Testis (tissue), 3 donors: ENCODE data around the gene ELFN1. TPM values are rescaled to one million over a fixed set of nuclear protein-coding genes. Genes with fewer than 3 reads are reported as not detected.

Experiments used
- DNase-seq: peaks from one replicate; pipeline ENCODE4 v3.0.0-alpha.2; 2019
- H3K27ac ChIP-seq, 2 donors: fragments of 200-600 bp; sonication (generic); one replicate each; pipeline ENCODE4 v1.5.1; 2019
- H3K27me3 ChIP-seq: fragments of 200-600 bp; sonication (generic); one replicate; pipeline ENCODE4 v1.5.1; 2019
- H3K36me3 ChIP-seq: fragments of 200-600 bp; sonication (generic); one replicate; pipeline ENCODE4 v1.5.1; 2017; ENCODE audit warnings: low read depth; ENCODE audit errors: missing control alignments
- H3K4me1 ChIP-seq: fragments of 200-600 bp; sonication (generic); one replicate; pipeline ENCODE4 v1.5.1; 2019
- H3K4me3 ChIP-seq, 2 donors: fragments of 200-600 bp; sonication (generic); one replicate each; pipeline ENCODE4 v1.5.1; 2017 to 2019
- H3K9me3 ChIP-seq: fragments of 200-600 bp; sonication (generic); one replicate; pipeline ENCODE4 v1.5.1; 2017
- POLR2A ChIP-seq: fragments of 450-650 bp; IDR thresholded peaks from one replicate; pipeline ENCODE4 v1.6.1; 2017; ENCODE audit warnings: antibody characterized with exemption, mild to moderate bottlenecking, moderate library complexity
- whole genome bisulfite sequencing, 2 donors: methylation state at CpG; one replicate each; pipeline ENCODE4 v1.1.5; 2018; 5-methylcytosine and 5-hydroxymethylcytosine counted together
- intact Hi-C: fragments of 100-400 bp; cut with DNase I; formaldehyde crosslinking; loops from one replicate; pipeline ENCODE4 v1.15.1; 2023; ENCODE audit warnings: low total_unique reads
- polyA plus RNA-seq: library from polyadenylated mRNA; stranded (reverse); fragments of 350-450 nt; fragmentation: Illumina TruSeq; extraction: RNeasy Lipid Tissue Mini Kit (QIAGEN cat#74804); gene quantifications from one replicate; pipeline ENCODE4 v1.2.3, GENCODE V29; 2014; ENCODE audit warnings: low read depth, low replicate concordance; ENCODE audit not compliant: insufficient read depth
- total RNA-seq, 2 donors: library from RNA; depleted of rRNA; stranded (reverse); fragments of >200 nt; gene quantifications; one replicate each; pipeline ENCODE4 v1.2.3, GENCODE V29; 2016
- TF ChIP-seq, protein P1 (sequence below), 3 experiments: fragments of 450-650 bp in 2 of 3; fragments of 200-600 bp in 1 of 3; sonication (generic) in 1 of 3; IDR thresholded peaks; one replicate each; pipeline ENCODE4 v1.5.1; 2016 to 2019; ENCODE audit warnings: antibody characterized with exemption in 3 of 3, mild to moderate bottlenecking in 2 of 3, moderate library complexity in 1 of 3

ELFN1 gene
- total and polyA plus RNA-seq, 3 donors from 2014 or later: 2.3 to 3.2 (median 2.8) TPM

DNA sequence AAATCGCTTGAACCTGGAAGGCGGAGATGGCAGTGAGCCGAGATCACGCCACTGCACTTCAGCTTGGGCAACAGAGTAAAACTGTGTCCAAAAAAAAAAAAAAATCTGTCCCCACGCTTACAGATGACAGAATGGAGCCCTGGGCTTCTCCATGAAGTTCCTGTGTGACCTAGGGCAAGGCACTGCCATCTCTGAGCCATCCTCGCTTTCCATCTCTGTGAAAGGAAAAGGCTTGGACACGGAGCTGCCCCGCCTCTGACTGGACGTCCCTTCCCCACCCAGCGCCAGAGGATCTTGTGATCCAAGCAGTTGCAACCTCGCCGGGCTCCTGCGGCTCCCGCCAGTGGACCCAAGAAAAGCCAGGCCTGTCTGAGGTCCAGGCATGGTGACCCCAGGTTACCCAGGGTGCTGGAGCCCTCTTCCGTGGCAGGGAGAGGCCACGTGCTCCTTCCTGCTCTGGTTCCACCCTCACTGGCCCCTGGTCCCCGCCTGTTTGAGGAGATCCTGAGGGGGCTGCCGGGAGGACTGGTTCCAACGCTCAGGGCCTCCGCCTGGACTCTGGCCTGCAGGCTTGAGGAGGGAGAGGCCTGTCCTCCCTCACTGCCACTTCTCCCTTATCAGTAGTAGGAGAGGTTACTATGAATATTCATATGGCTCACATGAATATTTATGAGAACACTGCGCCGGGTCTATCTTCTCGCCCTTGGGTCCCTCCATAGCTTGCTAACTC lies 25.6 kb upstream of the ELFN1 start:
- H3K4me1 ChIP-seq: peaks cover 18% of the 10 kb centered on the region
- H3K27me3 ChIP-seq: no peaks in the 10 kb centered on the region
- intact Hi-C loops: no loop called here
- H3K9me3 ChIP-seq: no peaks in the 10 kb centered on the region
- no peaks in the 10 kb centered on the region for H3K36me3 ChIP-seq
- H3K27ac ChIP-seq: no peak overlapping the region
- no peak overlapping the region for H3K4me3 ChIP-seq
- TF ChIP-seq POLR2A: no peak
- TF ChIP-seq, protein P1, sequence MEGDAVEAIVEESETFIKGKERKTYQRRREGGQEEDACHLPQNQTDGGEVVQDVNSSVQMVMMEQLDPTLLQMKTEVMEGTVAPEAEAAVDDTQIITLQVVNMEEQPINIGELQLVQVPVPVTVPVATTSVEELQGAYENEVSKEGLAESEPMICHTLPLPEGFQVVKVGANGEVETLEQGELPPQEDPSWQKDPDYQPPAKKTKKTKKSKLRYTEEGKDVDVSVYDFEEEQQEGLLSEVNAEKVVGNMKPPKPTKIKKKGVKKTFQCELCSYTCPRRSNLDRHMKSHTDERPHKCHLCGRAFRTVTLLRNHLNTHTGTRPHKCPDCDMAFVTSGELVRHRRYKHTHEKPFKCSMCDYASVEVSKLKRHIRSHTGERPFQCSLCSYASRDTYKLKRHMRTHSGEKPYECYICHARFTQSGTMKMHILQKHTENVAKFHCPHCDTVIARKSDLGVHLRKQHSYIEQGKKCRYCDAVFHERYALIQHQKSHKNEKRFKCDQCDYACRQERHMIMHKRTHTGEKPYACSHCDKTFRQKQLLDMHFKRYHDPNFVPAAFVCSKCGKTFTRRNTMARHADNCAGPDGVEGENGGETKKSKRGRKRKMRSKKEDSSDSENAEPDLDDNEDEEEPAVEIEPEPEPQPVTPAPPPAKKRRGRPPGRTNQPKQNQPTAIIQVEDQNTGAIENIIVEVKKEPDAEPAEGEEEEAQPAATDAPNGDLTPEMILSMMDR (IDR thresholded peaks at IDR 0.05): no peak
- no peak for DNase-seq
- WGBS, 2 donors: 92 to 96% methylated on average over 20 to 23 of the region's 23 CpGs

DNA sequence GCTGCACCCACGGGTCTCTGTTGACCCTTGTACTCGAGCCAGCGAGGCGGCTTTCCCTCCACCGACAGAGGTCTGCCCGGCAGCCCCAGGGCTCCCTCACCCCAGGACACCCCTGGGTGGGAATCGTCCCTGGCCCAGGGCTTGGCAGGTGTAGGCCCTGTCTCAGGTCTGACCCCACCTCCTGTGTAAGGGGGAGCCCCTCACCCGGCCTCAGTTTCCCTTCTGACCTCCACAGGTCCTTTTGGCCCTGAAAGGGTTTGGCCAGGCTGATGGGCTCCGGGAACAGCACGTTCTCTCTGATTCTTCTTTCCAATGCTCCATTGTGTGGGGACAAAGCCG lies 25.0 kb upstream of the ELFN1 start:
- DNase-seq: no peak
- intact Hi-C loops: no loop called here
- TF ChIP-seq, protein P1 (IDR thresholded peaks at IDR 0.05): no peak
- TF ChIP-seq POLR2A: no peak
- Histone ChIP-seq H3K4me1 (peaks cover 18% of the 10 kb centered on the region), H3K27me3 (no peaks in the 10 kb centered on the region), H3K36me3 (no peaks in the 10 kb centered on the region), H3K9me3 (no peaks in the 10 kb centered on the region), H3K4me3 (no peak overlapping the region), H3K27ac (no peak overlapping the region)
- WGBS, 2 donors: 88 to 89% methylated on average over 9 to 11 of the region's 11 CpGs

DNA sequence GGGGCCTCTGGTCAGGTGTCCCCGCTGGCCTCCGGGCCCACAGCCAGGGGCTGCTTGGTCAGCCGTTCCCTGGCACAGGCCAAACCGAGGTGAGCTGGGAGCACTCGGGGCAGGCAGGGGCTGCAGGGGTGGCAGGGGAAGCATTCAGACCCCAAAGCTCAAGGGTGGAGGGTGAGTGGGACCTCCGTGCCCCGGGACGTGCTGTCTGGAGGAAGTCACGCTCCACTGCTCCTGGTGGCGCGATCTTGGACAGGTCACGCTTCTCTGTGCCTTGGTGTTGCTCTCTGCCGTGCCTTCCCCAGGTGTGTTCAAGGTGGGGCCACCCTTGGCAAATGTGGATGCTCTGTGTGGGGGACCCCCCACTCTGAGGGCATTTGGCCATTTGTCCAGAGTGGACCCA lies 24.6 kb upstream of the ELFN1 start:
- intact Hi-C loops: no loop called here
- no peak for DNase-seq
- H3K4me1 ChIP-seq: peaks cover 18% of the 10 kb centered on the region
- H3K36me3 ChIP-seq: no peaks in the 10 kb centered on the region
- H3K27ac ChIP-seq: no peak overlapping the region
- no peaks in the 10 kb centered on the region for H3K9me3 ChIP-seq
- WGBS, 2 donors: 92 to 100% methylated on average over 1 to 13 of the region's 13 CpGs
- no peaks in the 10 kb centered on the region for H3K27me3 ChIP-seq
- TF ChIP-seq, protein P1 (IDR thresholded peaks at IDR 0.05): no peak
- no peak for TF ChIP-seq POLR2A
- H3K4me3 ChIP-seq: no peak overlapping the region

DNA sequence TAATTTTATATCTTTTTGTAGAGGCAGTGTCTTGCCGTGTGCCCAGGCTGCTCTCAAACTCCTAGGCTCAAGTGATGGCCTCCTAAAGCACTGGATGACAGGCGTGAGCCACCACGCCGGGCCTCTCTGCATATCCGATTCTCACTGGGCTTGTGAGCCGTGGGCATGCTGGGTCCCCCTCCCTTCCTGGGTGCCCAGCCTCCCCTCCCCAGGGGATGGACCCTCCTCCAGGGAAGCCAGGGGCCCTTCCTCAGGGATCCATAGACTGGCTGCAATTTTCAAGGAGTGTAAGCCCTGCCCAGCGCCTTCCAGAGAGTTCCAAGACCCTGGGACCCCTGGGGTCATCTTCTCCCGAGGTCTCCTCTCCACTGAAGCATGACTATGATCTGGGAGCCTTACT lies 23.7 kb upstream of the ELFN1 start:
- 75 to 83% methylated on average over 7 to 8 of the region's 8 CpGs for WGBS, 2 donors
- Histone ChIP-seq H3K9me3 (no peaks in the 10 kb centered on the region), H3K27ac (no peak overlapping the region), H3K4me1 (peaks cover 18% of the 10 kb centered on the region), H3K4me3 (no peak overlapping the region), H3K36me3 (no peaks in the 10 kb centered on the region), H3K27me3 (no peaks in the 10 kb centered on the region)
- intact Hi-C loops: no loop called here
- DNase-seq: no peak
- TF ChIP-seq POLR2A: no peak
- TF ChIP-seq, protein P1 (IDR thresholded peaks at IDR 0.05): no peak
